Fibroblast of lung (primary cell): ENCODE measurements around the gene KIAA1586. TPM values are rescaled to one million over a fixed set of nuclear protein-coding genes. Genes with fewer than 3 reads are reported as not detected.

Experiments used
- DNase-seq, 2 donors: peaks; one replicate each; pipeline versions ENCODE4 v3.0.0 to v3.0.0-alpha.2; 2010; ENCODE audit warnings: low read depth in 2 of 2
- H2AFZ ChIP-seq: 2 replicates; pipeline ENCODE4 v1.5.1; 2012; ENCODE audit warnings: low read length, control low read depth, inconsistent platforms
- H3K27ac ChIP-seq: 2 replicates; pipeline ENCODE4 v1.5.1; 2011; ENCODE audit warnings: low read length, control low read depth; ENCODE audit not compliant: insufficient read depth
- H3K27me3 ChIP-seq: 2 replicates; pipeline ENCODE4 v1.5.1; 2011; ENCODE audit warnings: mild to moderate bottlenecking, low read length; ENCODE audit not compliant: control insufficient read depth, insufficient read depth
- H3K36me3 ChIP-seq: 2 replicates; pipeline ENCODE4 v1.5.1; 2011; ENCODE audit warnings: low read length; ENCODE audit not compliant: control insufficient read depth, insufficient read depth
- H3K4me1 ChIP-seq: 2 replicates; pipeline ENCODE4 v1.5.1; 2011; ENCODE audit warnings: low read length; ENCODE audit not compliant: control insufficient read depth, insufficient read depth; ENCODE audit errors: extremely low read depth
- H3K4me2 ChIP-seq: 2 replicates; pipeline ENCODE4 v1.5.1; 2011; ENCODE audit warnings: low read length, control low read depth; ENCODE audit not compliant: insufficient read depth; ENCODE audit errors: extremely low read depth
- H3K4me3 ChIP-seq, 4 experiments: fragments of 200-600 bp in 1 of 4; sonication (generic) in 1 of 4; replicated peaks in 1 of 4; 2 replicates each; pipeline ENCODE4 v1.5.1; 2011 to 2016; ENCODE audit warnings: low read length in 4 of 4, low read depth in 3 of 4, mild to moderate bottlenecking in 3 of 4, control low read depth in 2 of 4, inconsistent platforms in 1 of 4, mixed read lengths in 1 of 4; ENCODE audit not compliant: insufficient read depth in 1 of 4; ENCODE audit errors: control extremely low read depth in 1 of 4
- H3K79me2 ChIP-seq: 2 replicates; pipeline ENCODE4 v1.5.1; 2012; ENCODE audit warnings: mild to moderate bottlenecking, low read length, inconsistent platforms; ENCODE audit not compliant: control insufficient read depth, insufficient read depth
- H3K9ac ChIP-seq: 2 replicates; pipeline ENCODE4 v1.5.1; 2011; ENCODE audit warnings: mild to moderate bottlenecking, low read length, control low read depth; ENCODE audit not compliant: insufficient read depth
- H3K9me3 ChIP-seq: 2 replicates; pipeline ENCODE4 v1.5.1; 2012; ENCODE audit warnings: low read depth, low read length; ENCODE audit not compliant: control insufficient read depth, insufficient read depth
- H4K20me1 ChIP-seq: 2 replicates; pipeline ENCODE4 v1.5.1; 2011; ENCODE audit warnings: low read length; ENCODE audit not compliant: control insufficient read depth, insufficient read depth; ENCODE audit errors: extremely low read depth
- EZH2 ChIP-seq: IDR thresholded peaks from 2 replicates; pipeline ENCODE4 v1.5.1; 2012; ENCODE audit warnings: low read length, control low read depth, mild to moderate bottlenecking; ENCODE audit errors: missing control alignments
- polyA plus RNA-seq, 2 donors: library from polyadenylated mRNA; depleted of rRNA in 1 of 2; stranded (reverse) in 1 of 2; unstranded in 1 of 2; fragments of >200 nt; gene quantifications; 2 replicates each; pipeline ENCODE4 v1.2.1, GENCODE V29; 2011 to 2012; ENCODE audit warnings: missing spikeins in 1 of 2
- total RNA-seq: library from RNA; depleted of rRNA; stranded (reverse); fragments of >200 nt; gene quantifications from 2 replicates; pipeline ENCODE4 v1.2.1, GENCODE V29; 2014
- TF ChIP-seq, protein P1 (sequence below), 2 donors: IDR thresholded peaks in 1 of 2; conservative IDR thresholded peaks in 1 of 2; 1 replicate in 1 of 2; 2 replicates in 1 of 2; pipeline ENCODE4 v1.5.1; 2011 to 2012; ENCODE audit warnings: low read length in 2 of 2, control low read depth in 1 of 2, inconsistent platforms in 1 of 2, low read depth in 1 of 2, mild to moderate bottlenecking in 1 of 2

The KIAA1586 gene
- total and polyA plus RNA-seq, 2 donors (not counting 1 experiment from before 2014, with no cell fraction given): 7.8 to 17.3 TPM

DNA sequence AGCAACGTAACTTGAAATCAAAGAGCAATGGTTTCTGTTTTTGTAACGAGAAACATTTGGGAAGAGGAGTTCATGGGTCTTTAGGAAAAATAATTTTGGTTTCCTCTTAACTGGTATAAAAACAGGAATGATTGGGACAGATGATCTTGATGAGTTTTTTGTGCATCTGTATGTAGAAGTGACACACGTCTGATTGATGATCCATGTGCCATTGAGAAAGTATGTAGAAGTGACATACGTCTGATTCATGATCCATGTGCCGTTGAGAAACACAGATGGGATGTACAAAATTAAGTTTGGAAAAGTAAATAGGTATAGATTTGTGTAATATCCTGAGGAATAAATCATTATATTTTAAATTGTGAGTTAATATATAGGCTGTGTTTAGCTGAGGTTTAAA lies 2.1 kb downstream of the KIAA1586 start:
- Histone ChIP-seq H3K36me3 (peaks cover 1% of the 10 kb centered on the region), H2AFZ (no peak overlapping the region), H3K4me3 (peak overlapping the region; percentile 1 to 67 (median 38)), H3K27ac (no peak overlapping the region), H3K9me3 (no peaks in the 10 kb centered on the region), H3K4me2 (peak overlapping the region; percentile 59), H3K4me1 (no peaks in the 10 kb centered on the region), H3K27me3 (no peaks in the 10 kb centered on the region), H3K79me2 (peaks cover 28% of the 10 kb centered on the region), H4K20me1 (no peaks in the 10 kb centered on the region), H3K9ac (no peak overlapping the region)
- DNase-seq: peak in 1 of 2 donors; percentile 10
- TF ChIP-seq EZH2: no peak
- TF ChIP-seq, protein P1, sequence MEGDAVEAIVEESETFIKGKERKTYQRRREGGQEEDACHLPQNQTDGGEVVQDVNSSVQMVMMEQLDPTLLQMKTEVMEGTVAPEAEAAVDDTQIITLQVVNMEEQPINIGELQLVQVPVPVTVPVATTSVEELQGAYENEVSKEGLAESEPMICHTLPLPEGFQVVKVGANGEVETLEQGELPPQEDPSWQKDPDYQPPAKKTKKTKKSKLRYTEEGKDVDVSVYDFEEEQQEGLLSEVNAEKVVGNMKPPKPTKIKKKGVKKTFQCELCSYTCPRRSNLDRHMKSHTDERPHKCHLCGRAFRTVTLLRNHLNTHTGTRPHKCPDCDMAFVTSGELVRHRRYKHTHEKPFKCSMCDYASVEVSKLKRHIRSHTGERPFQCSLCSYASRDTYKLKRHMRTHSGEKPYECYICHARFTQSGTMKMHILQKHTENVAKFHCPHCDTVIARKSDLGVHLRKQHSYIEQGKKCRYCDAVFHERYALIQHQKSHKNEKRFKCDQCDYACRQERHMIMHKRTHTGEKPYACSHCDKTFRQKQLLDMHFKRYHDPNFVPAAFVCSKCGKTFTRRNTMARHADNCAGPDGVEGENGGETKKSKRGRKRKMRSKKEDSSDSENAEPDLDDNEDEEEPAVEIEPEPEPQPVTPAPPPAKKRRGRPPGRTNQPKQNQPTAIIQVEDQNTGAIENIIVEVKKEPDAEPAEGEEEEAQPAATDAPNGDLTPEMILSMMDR (conservative IDR thresholded peaks at IDR 0.05 in 1 of 2, IDR thresholded peaks at IDR 0.05 in 1 of 2; ENCODE audit: low read depth in 1 of 2, low read length in 2 of 2): no peak

GRCh38 chr6:57063847-57064246 lies 17.4 kb downstream of the KIAA1586 start:
- DNase-seq: no peak

GRCh38 chr6:57064809-57065208 lies 18.3 kb downstream of the KIAA1586 start:
- no peak overlapping the region for H3K27ac ChIP-seq
- peak in 1 of 2 donors; percentile 51 for DNase-seq
- H3K9ac ChIP-seq: no peak overlapping the region

More at GRCh38 chr6:57063847-57064246, 17.4 kb downstream of the KIAA1586 start:
- no peak overlapping the region for H3K27ac ChIP-seq
- H3K27me3 ChIP-seq: no peaks in the 10 kb centered on the region
- no peak overlapping the region for H3K4me2 ChIP-seq
- H3K4me3 ChIP-seq: no peak overlapping the region
- no peak overlapping the region for H2AFZ ChIP-seq
- TF ChIP-seq, protein P1 (conservative IDR thresholded peaks at IDR 0.05 in 1 of 2, IDR thresholded peaks at IDR 0.05 in 1 of 2; ENCODE audit: low read depth in 1 of 2, low read length in 2 of 2): no peak
- no peak for TF ChIP-seq EZH2
- no peaks in the 10 kb centered on the region for H4K20me1 ChIP-seq
- no peak overlapping the region for H3K9ac ChIP-seq
- no peaks in the 10 kb centered on the region for H3K4me1 ChIP-seq
- no peaks in the 10 kb centered on the region for H3K36me3 ChIP-seq
- H3K79me2 ChIP-seq: no peaks in the 10 kb centered on the region
- H3K9me3 ChIP-seq: no peaks in the 10 kb centered on the region

More at GRCh38 chr6:57064809-57065208, 18.3 kb downstream of the KIAA1586 start:
- Histone ChIP-seq H3K4me1 (no peaks in the 10 kb centered on the region), H3K4me3 (no peak overlapping the region), H3K9me3 (no peaks in the 10 kb centered on the region), H4K20me1 (no peaks in the 10 kb centered on the region), H2AFZ (no peak overlapping the region), H3K79me2 (no peaks in the 10 kb centered on the region), H3K27me3 (no peaks in the 10 kb centered on the region), H3K36me3 (no peaks in the 10 kb centered on the region), H3K4me2 (no peak overlapping the region)
- TF ChIP-seq EZH2: no peak
- TF ChIP-seq, protein P1 (conservative IDR thresholded peaks at IDR 0.05 in 1 of 2, IDR thresholded peaks at IDR 0.05 in 1 of 2; ENCODE audit: low read depth in 1 of 2, low read length in 2 of 2): no peak
